Measurements from ENCODE around the gene CPA5. TPM values are rescaled to one million over a fixed set of nuclear protein-coding genes. Genes with fewer than 3 reads are reported as not detected.

Gene CPA5
- total RNA-seq, 1 donor from 2014 or later = not detected

DNA sequence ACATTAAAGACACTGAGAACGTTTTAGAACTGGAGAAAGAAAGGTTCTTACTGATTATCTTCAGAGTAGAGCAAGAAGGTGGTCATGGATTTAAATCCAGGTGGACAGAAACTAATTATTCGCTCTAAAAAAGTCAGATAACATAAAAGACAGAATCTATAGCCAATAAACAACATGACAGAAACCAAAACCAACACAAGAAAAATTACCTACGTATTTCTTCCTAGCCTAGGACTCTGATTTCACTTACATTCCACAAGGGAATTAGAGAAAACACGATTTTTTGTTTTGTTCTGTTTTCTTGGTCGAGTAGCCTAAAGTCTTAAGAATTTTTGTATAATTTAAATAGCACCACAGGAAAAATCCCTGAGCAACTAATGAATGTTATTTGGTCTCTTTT, 50.8 kb downstream of the CPA5 start:
- intact Hi-C loops (cut with DNase I) = no loop called here
- Histone ChIP-seq H3K9me3 (no peaks in the 10 kb centered on the region), H3K4me1 (peaks cover 12% of the 10 kb centered on the region), H3K36me3 (no peaks in the 10 kb centered on the region), H3K27me3 (no peaks in the 10 kb centered on the region), H3K27ac (peak overlapping the region; percentile 9), H3K4me3 (no peak overlapping the region)
- ATAC-seq = no peak
- TF ChIP-seq CTCF (IDR thresholded peaks at IDR 0.05) = no peak
- no peak for DNase-seq

GRCh38 chr7:130396109-130396508, 51.5 kb downstream of the CPA5 start:
- intact Hi-C loops (cut with DNase I) = no loop called here
- H3K9me3 ChIP-seq = no peaks in the 10 kb centered on the region
- no peak overlapping the region for H3K4me3 ChIP-seq
- H3K27me3 ChIP-seq = no peaks in the 10 kb centered on the region
- H3K4me1 ChIP-seq = peaks cover 12% of the 10 kb centered on the region
- no peaks in the 10 kb centered on the region for H3K36me3 ChIP-seq
- TF ChIP-seq CTCF (IDR thresholded peaks at IDR 0.05) = no peak
- DNase-seq (no peak), ATAC-seq (no peak)
- H3K27ac ChIP-seq = no peak overlapping the region

- Histone ChIP-seq H3K27me3 (no peaks in the 10 kb centered on the region), H3K27ac (no peak overlapping the region), H3K4me1 (peaks cover 12% of the 10 kb centered on the region), H3K9me3 (no peaks in the 10 kb centered on the region), H3K36me3 (no peaks in the 10 kb centered on the region), H3K4me3 (no peak overlapping the region)
- intact Hi-C loops (cut with DNase I) = no loop called here
- TF ChIP-seq CTCF (IDR thresholded peaks at IDR 0.05) = no peak
- no peak for DNase-seq
- no peak for ATAC-seq
Observed at GRCh38 chr7:130397051-130397757, 52.6 kb downstream of the CPA5 start.

- H3K27me3 ChIP-seq = no peaks in the 10 kb centered on the region
- ATAC-seq (no peak), DNase-seq (no peak)
- no peak overlapping the region for H3K27ac ChIP-seq
- peaks cover 12% of the 10 kb centered on the region for H3K4me1 ChIP-seq
- H3K9me3 ChIP-seq = no peaks in the 10 kb centered on the region
- H3K4me3 ChIP-seq = no peak overlapping the region
- intact Hi-C loops (cut with DNase I) = no loop called here
- TF ChIP-seq CTCF (IDR thresholded peaks at IDR 0.05) = no peak
- no peaks in the 10 kb centered on the region for H3K36me3 ChIP-seq
Observed at GRCh38 chr7:130397758-130398073, 53.1 kb downstream of the CPA5 start.

DNA sequence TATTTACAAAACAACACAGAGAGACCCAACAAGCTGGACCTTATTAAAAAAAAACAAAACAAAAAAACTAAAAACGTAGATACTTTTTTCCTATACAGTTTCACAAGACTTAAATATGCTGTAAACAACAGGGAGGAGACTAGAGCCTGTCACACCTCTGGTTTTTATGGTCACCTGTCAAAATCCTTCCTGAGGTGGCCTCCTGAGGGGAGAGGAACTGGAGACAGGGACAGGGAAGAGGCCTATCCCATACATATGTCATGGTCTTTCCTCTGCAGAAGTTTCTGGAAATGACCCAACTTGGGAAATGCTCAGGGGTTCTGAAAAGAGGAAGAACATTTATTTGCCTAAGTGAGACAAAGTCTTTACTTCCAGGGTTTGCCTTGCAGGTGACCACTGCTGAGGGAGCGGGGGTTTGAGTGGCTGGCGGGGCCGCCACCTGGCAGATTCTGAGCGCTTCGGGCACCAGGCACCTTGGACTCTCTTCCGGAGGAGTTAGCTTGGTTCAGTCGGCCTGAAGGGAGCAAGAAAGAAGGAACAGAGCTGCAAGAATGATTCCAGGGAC, 54.0 kb downstream of the CPA5 start:
- no peaks in the 10 kb centered on the region for H3K27me3 ChIP-seq
- peaks cover 12% of the 10 kb centered on the region for H3K4me1 ChIP-seq
- no peak overlapping the region for H3K27ac ChIP-seq
- no peak for TF ChIP-seq CTCF (IDR thresholded peaks at IDR 0.05)
- DNase-seq = no peak
- no peak overlapping the region for H3K4me3 ChIP-seq
- H3K36me3 ChIP-seq = no peaks in the 10 kb centered on the region
- ATAC-seq = no peak
- H3K9me3 ChIP-seq = no peaks in the 10 kb centered on the region
- intact Hi-C loops (cut with DNase I) = no loop called here
